ENCODE results near the gene CALN1.

GRCh38 chr7:72032934-72033333, 379.2 kb downstream of the CALN1 start:
- TF ChIP-seq CTCF (IDR thresholded peaks at IDR 0.05) (no peak), POLR2A (IDR thresholded peaks at IDR 0.05) (no peak)
